Activated naive CD8-positive, alpha-beta T cell treated with anti-CD3 and anti-CD28 coated beads, Interleukin-2, amount 50 U/mL, for 16 hours (primary cell): Measurements from ENCODE around the gene NUF2.
A peak's percentile ranks its signal among the peaks of the same experiment; 100 is the strongest.
"Not testable (repeated sequence)": the region's sequence is repeated elsewhere in the genome, so short reads cannot be mapped to it uniquely, and the experiment has no call there.

Experiments
- DNase-seq: peaks from one replicate; pipeline ENCODE4 v3.0.0-alpha.2; 2020; ENCODE audit warnings: low read depth, low spot score

NUF2 gene

GRCh38 chr1:163321311-163322305 is at the start of gene NUF2:
Gene NUF2, plus strand, starts transcription at chr1:163321954. Its CDS starts 4,098 bp downstream, at chr1:163326052.
- peak; percentile 91 for DNase-seq

GRCh38 chr1:163273766-163274441 is 47.9 kb upstream of the NUF2 start:
- no peak for DNase-seq

GRCh38 chr1:163275222-163275621 is 46.5 kb upstream of the NUF2 start:
- DNase-seq = no peak

- DNase-seq = no peak
Observed at GRCh38 chr1:163278602-163279001, 43.2 kb upstream of the NUF2 start.

GRCh38 chr1:163284867-163285266 is 36.9 kb upstream of the NUF2 start:
- not testable (repeated sequence) for DNase-seq

- no peak for DNase-seq
Observed at GRCh38 chr1:163290025-163290640, 31.6 kb upstream of the NUF2 start.

GRCh38 chr1:163291461-163291860 is 30.3 kb upstream of the NUF2 start:
- DNase-seq = no peak

- DNase-seq = not testable (repeated sequence)
Observed at GRCh38 chr1:163292153-163292552, 29.6 kb upstream of the NUF2 start.

GRCh38 chr1:163293497-163293896 is 28.3 kb upstream of the NUF2 start:
- not testable (repeated sequence) for DNase-seq

- no peak for DNase-seq
Observed at GRCh38 chr1:163295949-163296348, 25.8 kb upstream of the NUF2 start.

- DNase-seq = no peak
Observed at GRCh38 chr1:163296504-163297263, 25.1 kb upstream of the NUF2 start.

GRCh38 chr1:163298365-163298764 is 23.4 kb upstream of the NUF2 start:
- DNase-seq = no peak

GRCh38 chr1:163300568-163300967 is 21.2 kb upstream of the NUF2 start:
- no peak for DNase-seq

- no peak for DNase-seq
Observed at GRCh38 chr1:163303561-163303960, 18.2 kb upstream of the NUF2 start.

GRCh38 chr1:163305441-163305840 is 16.3 kb upstream of the NUF2 start:
- no peak for DNase-seq

GRCh38 chr1:163307479-163308171 is 14.1 kb upstream of the NUF2 start:
- DNase-seq = no peak

- no peak for DNase-seq
Observed at GRCh38 chr1:163308811-163309210, 12.9 kb upstream of the NUF2 start.

GRCh38 chr1:163315773-163316374 is 5.9 kb upstream of the NUF2 start:
- no peak for DNase-seq

GRCh38 chr1:163320891-163321290 is 863 bp upstream of the NUF2 start:
- no peak for DNase-seq

- not testable (repeated sequence) for DNase-seq
Observed at GRCh38 chr1:163323339-163323738, 1.6 kb downstream of the NUF2 start.
